Endothelial cell of umbilical vein (primary cell): ENCODE measurements around the gene TRAPPC2L. TPM values are rescaled to one million over a fixed set of nuclear protein-coding genes. Genes with fewer than 3 reads are reported as not detected.

Experiments used
- BruUV-seq: library from RNA; stranded (reverse); fragments of 400-500 nt; replicated peaks from 2 replicates; lab custom pipeline; 2021; lab: Mats Ljungman, UMichigan
- CTCF ChIA-PET: fragments of 300-600, 350-600 bp; sonication (Branson Sonifier 250); formaldehyde crosslinking; loops from one replicate; lab custom pipeline; 2021; ENCODE audit warnings: antibody characterized with exemption, inconsistent platforms; lab: Charles Lee
- POLR2A ChIA-PET: fragments of 300-600, 350-600 bp; sonication (Branson Sonifier 250); formaldehyde crosslinking; loops from one replicate; lab custom pipeline; 2021; ENCODE audit warnings: antibody characterized with exemption, inconsistent platforms; lab: Charles Lee
- DNase-seq: peaks from one replicate; pipeline ENCODE4 v3.0.0-alpha.2; 2011; ENCODE audit warnings: low read depth, low spot score
- FAIRE-seq: peaks from 2 replicates; lab custom pipeline; 2011; peaks lifted over from hg19 to GRCh38; lab: Jason Lieb, UNC
- H2AFZ ChIP-seq: 2 replicates; pipeline ENCODE4 v1.6.0; 2012; ENCODE audit warnings: low read depth, low read length, control low read depth, inconsistent platforms
- H3K27ac ChIP-seq: 2 replicates; pipeline ENCODE4 v1.5.1; 2011; ENCODE audit warnings: low read depth, mild to moderate bottlenecking, control low read depth, low read length, moderate library complexity; ENCODE audit not compliant: insufficient read depth
- H3K27me3 ChIP-seq, 2 experiments: 2 replicates each; pipeline versions ENCODE4 v1.6.0 to v1.6.1; 2011; ENCODE audit warnings: low read length in 2 of 2, mixed read lengths in 1 of 2; ENCODE audit not compliant: control insufficient read depth in 2 of 2, insufficient read depth in 2 of 2
- H3K36me3 ChIP-seq, 2 experiments: 2 replicates in 1 of 2; 3 replicates in 1 of 2; pipeline ENCODE4 v1.5.1; 2011; ENCODE audit warnings: low read length in 2 of 2, mild to moderate bottlenecking in 1 of 2, moderate library complexity in 1 of 2; ENCODE audit not compliant: control insufficient read depth in 2 of 2, insufficient read depth in 2 of 2; ENCODE audit errors: extremely low read depth in 1 of 2
- H3K4me1 ChIP-seq: 3 replicates; pipeline ENCODE4 v1.5.1; 2011; ENCODE audit warnings: mild to moderate bottlenecking, low read length; ENCODE audit not compliant: control insufficient read depth, insufficient read depth; ENCODE audit errors: extremely low read depth
- H3K4me2 ChIP-seq: 2 replicates; pipeline ENCODE4 v1.6.1; 2011; ENCODE audit warnings: low read length, control low read depth, mixed read lengths; ENCODE audit not compliant: insufficient read depth
- H3K4me3 ChIP-seq, 3 experiments: fragments of 200-600 bp in 1 of 3; sonication (generic), shearing (Covaris generic) in 1 of 3; replicated peaks in 1 of 3; 2 replicates each; pipeline ENCODE4 v1.5.1; 2011 to 2016; ENCODE audit warnings: control low read depth in 3 of 3, low read length in 3 of 3, mild to moderate bottlenecking in 2 of 3, inconsistent platforms in 1 of 3, low read depth in 1 of 3, moderate library complexity in 1 of 3; ENCODE audit not compliant: insufficient read depth in 1 of 3
- H3K79me2 ChIP-seq: 2 replicates; pipeline ENCODE4 v1.6.0; 2012; ENCODE audit warnings: low read length, inconsistent platforms; ENCODE audit not compliant: control insufficient read depth, insufficient read depth
- H3K9ac ChIP-seq: replicated peaks from 2 replicates; pipeline ENCODE3; 2011; ENCODE audit warnings: low read length, control low read depth; ENCODE audit not compliant: insufficient read depth; ENCODE audit errors: extremely low read depth
- H3K9me1 ChIP-seq: replicated peaks from 3 replicates; pipeline ENCODE4 v1.6.0; 2011; ENCODE audit warnings: mild to moderate bottlenecking, low read length; ENCODE audit not compliant: control insufficient read depth, insufficient read depth; ENCODE audit errors: extremely low read depth
- H3K9me3 ChIP-seq: replicated peaks from 2 replicates; pipeline ENCODE4 v1.5.1; 2012; ENCODE audit warnings: low read length, inconsistent platforms; ENCODE audit not compliant: control insufficient read depth, insufficient read depth
- H4K20me1 ChIP-seq: replicated peaks from 2 replicates; pipeline ENCODE3; 2011; ENCODE audit warnings: mild to moderate bottlenecking, low read length; ENCODE audit not compliant: control insufficient read depth, insufficient read depth; ENCODE audit errors: extremely low read depth
- EZH2 ChIP-seq: IDR thresholded peaks from 2 replicates; pipeline ENCODE4 v1.6.1; 2012; ENCODE audit warnings: borderline replicate concordance, low read depth, mild to moderate bottlenecking, moderate library complexity, low read length, inconsistent platforms; ENCODE audit not compliant: severe bottlenecking
- FOS ChIP-seq: IDR thresholded peaks from 2 replicates; pipeline ENCODE4 v1.6.1; 2011; ENCODE audit warnings: mild to moderate bottlenecking, low read length, moderate library complexity, borderline replicate concordance; ENCODE audit not compliant: insufficient read depth
- GATA2 ChIP-seq: IDR thresholded peaks from 2 replicates; pipeline ENCODE4 v1.7.0; 2011; ENCODE audit warnings: low read depth, mild to moderate bottlenecking, moderate library complexity, mixed read lengths, low read length; ENCODE audit not compliant: insufficient read length, insufficient read depth
- JUN ChIP-seq: IDR thresholded peaks from 2 replicates; pipeline ENCODE4 v1.6.1; 2011; ENCODE audit warnings: borderline replicate concordance, low read depth; ENCODE audit not compliant: insufficient read length, insufficient read depth
- MYC ChIP-seq: IDR thresholded peaks from one replicate; pipeline ENCODE4 v1.6.1; 2011; ENCODE audit warnings: mild to moderate bottlenecking, low read depth, low read length
- POLR2A ChIP-seq: IDR thresholded peaks from 2 replicates; pipeline ENCODE4 v1.6.1; 2012; ENCODE audit warnings: low read depth, mild to moderate bottlenecking, control low read depth, low read length
- POLR2AphosphoS5 ChIP-seq: IDR thresholded peaks from 2 replicates; pipeline ENCODE4 v1.6.1; 2012; ENCODE audit warnings: low read depth, mild to moderate bottlenecking, control low read depth, low read length, moderate library complexity; ENCODE audit not compliant: insufficient read depth
- dilution Hi-C: fragments of 300-500 bp; cut with MboI; formaldehyde crosslinking; loops from one replicate; pipeline ENCODE4 v1.15.0; 2019; ENCODE audit warnings: low sequenced_read_pairs; ENCODE audit not compliant: extremely low pct_ligation_motif_present
- intact Hi-C: fragments of 100-400 bp; cut with micrococcal nuclease; formaldehyde crosslinking; loops from one replicate; pipeline ENCODE4 v1.10.0; 2022
- polyA plus RNA-seq, 4 experiments: library from polyadenylated mRNA; depleted of rRNA in 3 of 4; stranded (reverse) in 3 of 4; unstranded in 1 of 4; fragments of >200 nt; gene quantifications; 2 replicates each; pipeline versions ENCODE4 v1.2.1 to v1.2.3, GENCODE V29; 2011 to 2012; ENCODE audit warnings: missing spikeins in 1 of 4
- total RNA-seq: library from RNA; stranded (reverse); gene quantifications from 2 replicates; pipeline ENCODE4 v1.2.3, GENCODE V29; 2021
- TF ChIP-seq, protein P1 (sequence below), 2 donors: IDR thresholded peaks; 1 replicate in 1 of 2; 2 replicates in 1 of 2; pipeline ENCODE4 v1.5.1; 2011; ENCODE audit warnings: low read length in 2 of 2, mild to moderate bottlenecking in 2 of 2, moderate library complexity in 2 of 2, control low read depth in 1 of 2, inconsistent platforms in 1 of 2, low read depth in 1 of 2; ENCODE audit not compliant: insufficient read depth in 1 of 2; ENCODE audit errors: extremely low read depth in 1 of 2
- TF ChIP-seq, protein P2 (sequence below): IDR thresholded peaks from 2 replicates; pipeline ENCODE4 v1.6.1; 2011; ENCODE audit not compliant: insufficient read depth, insufficient read length

Gene TRAPPC2L
- total and polyA plus RNA-seq, 2 donors (not counting 3 experiments of a cell fraction or from before 2014, with no cell fraction given) = 61.9 to 131 TPM

DNA sequence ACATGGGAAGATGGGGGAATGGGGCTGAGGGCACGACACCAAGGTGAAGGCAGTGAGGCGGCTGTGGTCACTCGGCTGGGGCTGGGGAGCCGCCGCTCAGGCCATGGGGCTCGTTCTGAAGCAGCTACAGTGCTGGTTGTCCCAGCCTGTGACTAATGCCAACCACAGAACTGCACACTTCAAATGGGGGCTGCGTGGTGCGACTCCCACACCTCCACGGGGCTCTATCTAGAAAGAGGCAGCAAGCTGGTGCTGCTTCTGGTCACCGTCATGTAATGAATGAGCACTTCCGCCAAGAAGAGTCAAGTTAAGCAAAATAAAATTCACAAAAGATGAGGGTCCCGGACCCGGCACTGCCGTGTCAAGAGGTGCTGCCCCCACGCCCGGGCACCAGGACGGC lies 20.1 kb upstream of the TRAPPC2L start:
- Histone ChIP-seq H4K20me1 (no peaks in the 10 kb centered on the region), H3K9me3 (no peaks in the 10 kb centered on the region), H3K9me1 (no peaks in the 10 kb centered on the region), H3K36me3 (peaks cover 0 to 13% of the 10 kb centered on the region in 2 experiments), H3K27ac (no peak overlapping the region), H3K9ac (no peak overlapping the region), H2AFZ (no peak overlapping the region), H3K4me3 (no peak overlapping the region), H3K4me1 (no peaks in the 10 kb centered on the region), H3K27me3 (no peaks in the 10 kb centered on the region), H3K4me2 (no peak overlapping the region), H3K79me2 (no peaks in the 10 kb centered on the region)
- POLR2A ChIA-PET = no interaction called here
- intact Hi-C loops = no loop called here
- no peak for FAIRE-seq
- DNase-seq = no peak
- no TSS peak for BruUV-seq
- CTCF ChIA-PET = no interaction called here
- dilution Hi-C loops = no loop called here
- TF ChIP-seq POLR2A = no peak
- no peak for TF ChIP-seq EZH2
- TF ChIP-seq GATA2 = no peak
- TF ChIP-seq FOS = no peak
- no peak for TF ChIP-seq MYC
- no peak for TF ChIP-seq POLR2AphosphoS5
- TF ChIP-seq, protein P1, sequence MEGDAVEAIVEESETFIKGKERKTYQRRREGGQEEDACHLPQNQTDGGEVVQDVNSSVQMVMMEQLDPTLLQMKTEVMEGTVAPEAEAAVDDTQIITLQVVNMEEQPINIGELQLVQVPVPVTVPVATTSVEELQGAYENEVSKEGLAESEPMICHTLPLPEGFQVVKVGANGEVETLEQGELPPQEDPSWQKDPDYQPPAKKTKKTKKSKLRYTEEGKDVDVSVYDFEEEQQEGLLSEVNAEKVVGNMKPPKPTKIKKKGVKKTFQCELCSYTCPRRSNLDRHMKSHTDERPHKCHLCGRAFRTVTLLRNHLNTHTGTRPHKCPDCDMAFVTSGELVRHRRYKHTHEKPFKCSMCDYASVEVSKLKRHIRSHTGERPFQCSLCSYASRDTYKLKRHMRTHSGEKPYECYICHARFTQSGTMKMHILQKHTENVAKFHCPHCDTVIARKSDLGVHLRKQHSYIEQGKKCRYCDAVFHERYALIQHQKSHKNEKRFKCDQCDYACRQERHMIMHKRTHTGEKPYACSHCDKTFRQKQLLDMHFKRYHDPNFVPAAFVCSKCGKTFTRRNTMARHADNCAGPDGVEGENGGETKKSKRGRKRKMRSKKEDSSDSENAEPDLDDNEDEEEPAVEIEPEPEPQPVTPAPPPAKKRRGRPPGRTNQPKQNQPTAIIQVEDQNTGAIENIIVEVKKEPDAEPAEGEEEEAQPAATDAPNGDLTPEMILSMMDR (IDR thresholded peaks at IDR 0.05; ENCODE audit: extremely low read depth in 1 of 2, insufficient read depth in 1 of 2, low read depth in 1 of 2, low read length in 2 of 2) = no peak
- TF ChIP-seq JUN = no peak
- TF ChIP-seq, protein P2, sequence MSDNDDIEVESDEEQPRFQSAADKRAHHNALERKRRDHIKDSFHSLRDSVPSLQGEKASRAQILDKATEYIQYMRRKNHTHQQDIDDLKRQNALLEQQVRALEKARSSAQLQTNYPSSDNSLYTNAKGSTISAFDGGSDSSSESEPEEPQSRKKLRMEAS = no peak
